Uterus (tissue), 2 donors: ENCODE data around the gene RAPGEF5.

Source experiments
- POLR2A ChIP-seq, 2 donors: fragments of 450-650 bp; IDR thresholded peaks; one replicate each; pipeline ENCODE4 v1.6.1; 2016; ENCODE audit warnings: antibody characterized with exemption in 2 of 2, mild to moderate bottlenecking in 1 of 2, moderate library complexity in 1 of 2
- TF ChIP-seq, protein P1 (sequence below), 4 experiments: fragments of 200-600 bp in 2 of 4; fragments of 450-650 bp in 2 of 4; sonication (generic) in 2 of 4; IDR thresholded peaks; one replicate each; pipeline ENCODE4 v1.5.1; 2016 to 2019; ENCODE audit warnings: antibody characterized with exemption in 4 of 4, mild to moderate bottlenecking in 2 of 4, moderate library complexity in 1 of 4

DNA sequence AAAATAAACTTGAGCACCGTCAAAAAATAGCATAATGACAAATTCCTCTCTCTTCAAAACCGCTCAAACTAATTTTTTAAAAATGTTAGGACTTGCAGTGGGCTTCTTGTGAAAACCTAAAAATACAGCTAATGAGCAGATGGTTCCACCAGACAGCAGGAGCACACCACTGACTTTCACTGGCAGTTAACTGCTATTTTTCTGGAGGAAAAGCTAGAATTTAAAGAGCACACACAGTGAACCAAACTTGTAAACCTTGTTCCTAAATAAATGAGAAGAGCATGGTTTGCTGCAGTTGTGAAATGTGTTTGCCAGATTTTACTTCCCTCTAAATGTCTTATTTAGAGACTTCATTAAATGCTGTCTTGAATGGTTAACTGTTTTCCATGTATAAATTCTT is 143.9 kb downstream of the RAPGEF5 start:
- TF ChIP-seq, protein P1, sequence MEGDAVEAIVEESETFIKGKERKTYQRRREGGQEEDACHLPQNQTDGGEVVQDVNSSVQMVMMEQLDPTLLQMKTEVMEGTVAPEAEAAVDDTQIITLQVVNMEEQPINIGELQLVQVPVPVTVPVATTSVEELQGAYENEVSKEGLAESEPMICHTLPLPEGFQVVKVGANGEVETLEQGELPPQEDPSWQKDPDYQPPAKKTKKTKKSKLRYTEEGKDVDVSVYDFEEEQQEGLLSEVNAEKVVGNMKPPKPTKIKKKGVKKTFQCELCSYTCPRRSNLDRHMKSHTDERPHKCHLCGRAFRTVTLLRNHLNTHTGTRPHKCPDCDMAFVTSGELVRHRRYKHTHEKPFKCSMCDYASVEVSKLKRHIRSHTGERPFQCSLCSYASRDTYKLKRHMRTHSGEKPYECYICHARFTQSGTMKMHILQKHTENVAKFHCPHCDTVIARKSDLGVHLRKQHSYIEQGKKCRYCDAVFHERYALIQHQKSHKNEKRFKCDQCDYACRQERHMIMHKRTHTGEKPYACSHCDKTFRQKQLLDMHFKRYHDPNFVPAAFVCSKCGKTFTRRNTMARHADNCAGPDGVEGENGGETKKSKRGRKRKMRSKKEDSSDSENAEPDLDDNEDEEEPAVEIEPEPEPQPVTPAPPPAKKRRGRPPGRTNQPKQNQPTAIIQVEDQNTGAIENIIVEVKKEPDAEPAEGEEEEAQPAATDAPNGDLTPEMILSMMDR (IDR thresholded peaks at IDR 0.05): no peak
- TF ChIP-seq POLR2A (IDR thresholded peaks at IDR 0.05): no peak
